ENCODE data around the gene PDZD4.

Gene PDZD4

DNA sequence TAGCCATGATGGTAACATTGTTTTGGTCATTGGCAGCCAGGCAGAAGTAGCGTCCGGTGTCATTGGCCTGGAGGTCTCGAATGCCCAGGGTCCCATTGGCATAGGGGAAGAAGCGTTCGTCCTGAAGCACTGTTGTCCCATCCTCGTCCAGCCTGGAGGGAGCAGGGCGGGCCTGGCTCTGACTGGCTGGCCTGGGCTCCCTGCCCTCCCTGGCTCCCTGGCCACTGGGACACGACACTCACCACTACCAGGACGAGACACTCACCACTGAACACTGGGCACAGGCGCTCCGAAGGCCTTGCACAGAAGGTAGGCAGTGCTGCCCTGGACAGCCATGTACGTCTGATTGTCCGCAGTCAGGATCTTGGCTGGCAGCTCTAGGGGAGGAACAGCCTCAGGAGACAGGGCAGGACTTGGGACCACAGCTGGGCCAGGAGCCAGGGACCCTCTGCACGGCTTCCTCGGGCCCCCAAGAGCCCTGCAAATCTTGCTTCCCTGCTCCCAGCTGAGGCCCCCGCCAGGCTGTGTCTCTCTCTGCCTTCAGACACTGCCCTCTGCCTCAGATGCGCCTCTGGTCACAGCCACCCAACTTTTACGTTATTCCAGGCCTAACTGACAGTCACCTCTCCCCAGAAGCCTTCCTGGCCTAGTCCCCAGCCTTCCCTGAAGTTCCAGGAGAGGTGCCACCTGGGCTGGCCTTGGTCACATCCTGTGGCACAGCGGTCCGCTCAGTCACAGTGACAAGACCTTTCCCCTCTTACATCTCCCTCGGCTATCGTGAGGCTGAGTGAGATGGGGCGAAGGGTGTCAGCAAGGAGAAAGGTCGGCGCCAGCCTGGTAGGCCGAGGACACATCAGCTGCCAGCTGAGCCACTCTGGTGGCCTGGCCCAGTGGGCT is 38.5 kb upstream of the PDZD4 start:
- no peak for DNase-seq (ENCODE audit: low read depth)

DNA sequence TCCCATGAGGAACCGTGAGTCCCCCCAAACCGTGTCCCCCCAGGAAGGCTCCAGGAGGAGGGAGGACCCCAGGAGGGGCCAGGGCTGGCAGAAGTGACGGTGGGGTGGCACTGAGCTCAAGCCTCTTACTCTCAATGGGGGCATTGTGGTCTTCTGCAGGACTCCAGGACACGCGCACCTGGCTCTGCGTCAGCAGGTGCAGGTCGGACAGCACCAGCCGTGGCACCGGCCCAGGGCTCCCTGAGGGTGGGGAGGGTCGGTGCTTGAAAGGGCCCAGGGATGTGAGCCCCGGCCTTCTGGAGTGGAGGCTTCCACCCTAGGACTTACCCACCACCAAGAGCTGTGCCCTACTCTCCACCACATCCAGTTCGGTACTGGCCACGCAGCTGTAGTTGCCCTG is 37.3 kb upstream of the PDZD4 start:
- no peak for DNase-seq (ENCODE audit: low read depth)

DNA sequence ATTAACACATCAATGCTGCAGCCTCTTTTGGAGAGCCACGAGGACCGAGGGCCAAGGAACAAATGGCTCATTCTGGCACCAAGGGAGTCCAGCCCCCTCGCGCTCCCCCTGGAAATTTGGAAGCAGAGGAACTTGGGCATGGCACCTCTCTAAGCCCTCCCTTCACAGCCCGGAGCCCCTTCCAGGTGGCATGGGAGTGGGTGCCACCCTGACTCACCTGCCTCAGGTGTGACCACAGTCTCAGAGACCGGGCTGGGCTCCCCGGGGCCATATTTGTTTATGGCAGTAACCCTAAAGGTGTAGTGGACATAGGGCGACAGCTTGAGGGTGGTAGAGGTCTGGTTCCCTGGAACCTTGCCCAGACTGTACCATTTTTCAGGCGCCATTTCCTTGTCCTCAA is 36.8 kb upstream of the PDZD4 start:
- no peak for DNase-seq (ENCODE audit: low read depth)

DNA sequence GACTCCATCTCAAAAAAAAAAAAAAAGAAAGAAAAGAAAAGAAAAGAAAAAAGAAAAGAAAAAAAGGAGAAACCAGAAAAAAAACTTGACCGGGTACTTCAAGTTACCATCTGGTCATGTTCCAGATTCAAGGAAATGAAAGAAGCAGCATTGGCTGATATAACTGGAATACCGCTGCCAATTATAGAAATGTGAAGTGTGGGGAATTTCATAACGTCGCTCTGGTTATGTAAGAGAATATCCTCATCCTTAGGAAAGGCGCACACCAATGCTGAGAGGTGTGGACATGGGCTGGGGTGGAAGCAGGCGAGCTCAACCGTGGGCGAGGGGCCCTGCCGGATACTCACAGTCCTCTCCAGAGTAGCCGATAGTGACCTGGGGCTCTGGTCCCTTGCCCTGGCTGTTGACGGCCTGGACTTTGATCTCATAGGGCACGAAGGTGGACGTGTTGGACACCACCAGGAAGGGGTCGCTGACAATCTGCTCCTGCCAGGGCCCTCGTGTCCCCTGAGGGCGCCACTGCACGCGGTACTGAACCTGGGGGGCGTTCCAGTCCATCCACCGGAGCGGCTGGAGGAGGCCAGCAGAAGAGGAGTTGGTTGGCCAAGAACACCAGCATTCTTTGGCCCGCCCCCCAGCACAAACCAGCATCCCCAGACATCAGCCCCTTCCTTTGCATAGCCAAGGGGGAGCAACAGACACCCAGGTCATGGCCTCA is 36.1 kb upstream of the PDZD4 start:
- no peak for DNase-seq (ENCODE audit: low read depth)

DNA sequence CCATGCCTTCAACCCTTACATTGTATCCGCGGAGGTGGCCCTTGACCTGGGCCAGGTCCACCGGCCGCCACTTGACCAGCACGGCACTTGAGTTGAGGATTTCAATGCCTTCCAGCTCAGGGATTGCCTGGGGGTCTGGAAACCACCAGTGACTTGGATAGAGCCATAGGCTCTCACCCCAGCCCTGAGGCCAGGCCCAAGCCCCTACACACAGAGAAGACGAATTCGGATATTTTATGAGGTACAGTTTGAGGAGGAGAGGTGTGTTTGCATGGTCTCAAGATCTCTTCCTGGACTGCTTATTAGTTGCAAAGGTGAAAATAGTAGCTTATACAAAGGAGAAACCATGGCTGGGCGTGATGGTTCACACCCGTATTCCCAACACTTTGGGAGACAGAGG is 35.3 kb upstream of the PDZD4 start:
- no peak for DNase-seq (ENCODE audit: low read depth)

DNA sequence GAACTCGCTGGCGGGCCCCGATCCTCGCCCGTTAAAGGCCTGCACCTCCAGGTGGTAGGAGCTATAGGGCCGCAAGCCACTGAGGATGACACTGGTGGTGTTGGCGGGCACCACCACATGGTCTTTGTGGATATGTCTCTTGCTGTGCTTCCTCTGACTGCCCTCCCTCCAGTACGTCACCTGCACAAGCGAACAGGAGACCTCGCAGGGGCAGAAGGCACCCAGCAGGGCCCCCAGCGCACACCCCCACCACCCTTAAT is 34.9 kb upstream of the PDZD4 start:
- DNase-seq (ENCODE audit: low read depth) = no peak

DNA sequence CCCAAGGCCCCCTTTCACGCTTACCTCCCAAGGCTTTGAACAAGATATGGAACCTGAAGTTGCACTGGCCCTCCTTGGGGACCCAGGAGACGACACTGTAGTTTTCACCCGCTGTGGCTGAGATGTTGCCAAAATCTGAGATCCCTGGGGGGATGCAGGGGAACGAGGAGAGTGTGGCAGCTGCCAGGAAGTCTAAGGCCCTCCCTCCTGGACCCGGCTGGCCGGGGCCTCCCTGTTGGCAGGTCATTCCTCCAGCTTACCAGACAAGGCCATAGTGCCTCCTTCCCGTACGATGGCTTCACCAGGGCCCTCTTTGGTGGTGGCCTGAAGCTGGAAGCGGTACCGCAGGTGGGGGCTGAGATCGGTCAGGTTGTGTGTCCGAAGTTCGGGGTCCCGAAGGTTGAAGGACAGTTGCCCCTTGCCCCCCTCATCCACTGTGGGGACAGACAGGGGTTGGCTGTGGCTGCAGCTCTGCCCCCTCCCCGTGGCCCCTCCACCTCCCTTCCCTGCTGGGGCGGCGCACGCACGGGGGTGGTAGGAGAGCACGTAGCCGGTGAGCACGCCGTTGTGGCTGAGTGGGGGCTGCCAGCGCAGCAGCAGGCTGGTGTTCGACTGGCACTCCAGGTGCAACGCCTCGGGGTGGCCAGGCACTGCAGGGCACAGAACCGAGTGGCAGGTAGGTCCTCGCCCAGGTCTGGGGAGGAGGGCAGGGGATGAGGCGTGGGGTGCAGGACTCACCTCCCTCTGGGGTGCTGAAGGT is 34.4 kb upstream of the PDZD4 start:
- DNase-seq (ENCODE audit: low read depth) = no peak

DNA sequence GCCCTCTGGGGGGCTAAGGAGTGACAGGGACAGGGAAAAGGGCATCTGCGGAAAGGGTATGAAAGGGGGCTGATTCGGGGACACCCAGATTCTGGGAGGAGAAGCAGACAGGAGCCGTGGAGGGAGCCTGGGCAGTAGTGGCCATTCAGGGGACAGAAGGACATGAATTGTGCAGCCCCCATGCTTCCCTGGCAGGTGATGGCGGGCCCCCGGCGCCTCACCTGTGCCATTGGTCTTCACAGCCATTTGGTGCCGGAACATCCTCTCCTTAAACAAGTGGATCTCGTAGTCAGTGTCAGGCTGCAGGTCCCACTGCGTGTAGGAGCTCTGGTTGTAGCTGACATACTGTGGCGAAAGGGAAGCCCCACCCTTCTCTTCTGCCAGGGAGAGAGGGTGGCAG is 33.8 kb upstream of the PDZD4 start:
- no peak for DNase-seq (ENCODE audit: low read depth)

DNA sequence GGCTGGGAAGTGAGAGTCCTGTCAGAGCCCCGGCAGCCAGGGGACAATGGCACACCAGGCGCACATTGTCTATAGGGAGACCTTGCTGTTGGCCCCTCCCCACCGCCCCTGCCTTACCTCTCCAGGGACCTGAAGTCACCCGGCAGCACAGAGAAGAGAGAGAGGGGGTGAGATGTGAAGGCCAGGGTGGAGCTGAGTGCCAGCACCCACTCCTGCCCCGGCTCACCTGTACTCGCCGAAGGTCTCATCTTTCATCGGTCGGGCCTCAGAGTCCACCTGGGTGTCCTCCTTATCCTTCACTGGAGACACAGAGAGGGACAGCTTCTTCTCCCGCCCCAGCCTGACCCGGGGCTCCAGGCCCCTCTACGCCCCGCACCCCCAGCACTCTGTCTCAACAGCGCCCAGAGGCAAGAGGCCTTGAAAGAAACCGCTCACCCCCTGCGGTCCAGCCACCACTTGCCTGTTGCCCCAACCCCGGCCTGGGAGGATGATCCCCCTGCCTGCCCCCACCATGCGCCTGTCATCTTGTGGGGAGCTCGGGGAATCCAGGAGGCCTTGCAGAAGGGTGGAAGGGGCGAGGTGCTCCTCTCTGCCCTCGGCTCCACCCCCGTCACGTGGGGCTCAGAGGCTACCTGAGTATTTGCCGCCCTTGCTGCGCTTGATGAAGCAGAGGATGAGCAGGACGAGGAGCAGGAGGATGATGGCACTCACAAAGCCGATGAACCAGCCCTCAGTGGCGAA is 33.1 kb upstream of the PDZD4 start:
- no peak for DNase-seq (ENCODE audit: low read depth)

DNA sequence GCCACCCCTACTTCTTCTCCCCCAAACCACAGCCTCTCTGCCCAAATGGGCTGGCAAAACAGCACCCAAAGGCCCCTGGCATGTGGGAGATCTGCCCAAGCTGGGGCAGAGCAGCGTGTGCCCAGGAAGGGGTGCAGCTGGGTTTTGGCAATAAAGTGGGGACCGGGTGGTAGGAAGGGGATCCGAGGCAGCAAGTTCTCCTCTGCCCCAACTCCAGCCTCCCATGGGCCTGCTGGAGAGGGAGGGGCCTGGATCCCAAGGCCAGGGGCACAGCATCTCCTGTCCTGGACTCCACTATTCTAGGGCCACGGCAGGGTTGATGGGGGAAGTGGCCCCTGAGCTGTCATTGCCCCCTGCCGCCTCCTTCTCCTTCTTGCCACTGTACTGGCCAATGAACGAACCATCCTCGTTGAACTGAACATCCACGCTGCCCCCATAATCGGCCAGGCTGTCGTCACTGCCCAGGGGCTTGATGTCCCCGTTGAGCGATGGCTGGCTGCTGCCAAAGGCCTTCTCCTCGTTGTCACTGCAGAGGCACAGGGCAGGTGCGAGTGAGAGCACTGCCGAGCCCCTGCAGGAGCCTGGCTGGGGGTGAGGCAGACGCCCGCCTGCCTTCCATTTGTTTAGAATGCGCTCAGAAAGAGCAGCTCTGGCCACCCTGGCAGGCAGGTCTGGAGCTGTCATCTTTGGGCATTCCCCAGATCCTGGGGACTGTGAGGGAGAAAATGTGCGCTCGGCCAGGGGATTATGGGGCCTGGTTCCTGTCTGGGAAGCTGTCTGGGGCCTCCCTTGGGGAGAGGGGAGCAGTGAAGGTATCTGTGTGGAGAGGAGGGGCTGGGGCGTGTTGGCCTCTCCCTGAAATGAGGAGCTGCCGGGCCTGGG is 32.3 kb upstream of the PDZD4 start:
- DNase-seq (ENCODE audit: low read depth) = no peak

DNA sequence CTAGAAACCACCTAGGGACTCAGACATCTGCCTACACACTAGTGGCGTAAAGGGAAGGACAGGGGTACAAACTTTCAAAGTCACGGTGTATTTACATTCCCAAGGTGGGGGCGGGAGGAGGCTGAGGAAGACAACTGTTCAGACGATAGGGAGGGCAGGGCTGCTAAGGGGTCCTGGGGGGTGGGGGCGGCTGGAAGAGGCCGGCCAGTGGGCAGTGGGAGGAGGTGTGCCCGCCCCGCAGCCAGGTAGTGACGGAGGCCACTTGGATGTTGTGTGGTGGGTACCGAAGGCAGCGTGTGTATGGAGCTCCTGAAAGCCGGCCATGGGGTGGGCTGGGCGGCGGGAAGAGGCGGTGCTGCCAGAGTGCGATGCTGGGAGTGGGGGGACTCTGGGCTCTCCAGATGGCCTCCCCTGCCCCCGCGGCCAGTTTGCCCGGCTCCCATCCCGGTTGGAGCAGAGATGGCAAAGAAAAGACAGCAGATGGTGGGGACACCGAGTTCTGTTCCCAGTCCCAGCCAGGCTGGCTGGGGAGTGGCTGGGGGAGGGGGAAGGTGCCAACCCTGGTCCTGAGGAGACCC is 31.5 kb upstream of the PDZD4 start:
- DNase-seq (ENCODE audit: low read depth) = no peak

DNA sequence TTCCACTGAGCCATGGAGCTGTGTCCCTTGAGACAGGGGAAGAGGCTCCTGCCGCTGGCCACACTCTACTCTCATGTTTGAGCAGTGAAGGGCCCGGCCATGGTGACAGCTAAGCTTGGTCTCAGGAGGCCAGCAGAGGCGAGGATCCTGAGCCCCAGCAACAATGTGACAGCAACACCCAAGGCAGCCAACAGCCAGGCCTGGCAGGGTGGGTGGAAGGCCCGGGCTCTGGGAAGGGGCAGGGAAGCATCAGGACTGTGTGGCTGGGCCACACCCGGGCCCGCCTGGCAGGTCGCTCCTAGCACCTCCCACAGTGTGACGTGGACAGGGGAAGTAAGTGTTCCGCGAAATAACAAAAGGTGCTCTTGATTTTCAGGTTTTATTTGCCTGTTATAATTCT is 30.8 kb upstream of the PDZD4 start:
- DNase-seq (ENCODE audit: low read depth) = no peak

DNA sequence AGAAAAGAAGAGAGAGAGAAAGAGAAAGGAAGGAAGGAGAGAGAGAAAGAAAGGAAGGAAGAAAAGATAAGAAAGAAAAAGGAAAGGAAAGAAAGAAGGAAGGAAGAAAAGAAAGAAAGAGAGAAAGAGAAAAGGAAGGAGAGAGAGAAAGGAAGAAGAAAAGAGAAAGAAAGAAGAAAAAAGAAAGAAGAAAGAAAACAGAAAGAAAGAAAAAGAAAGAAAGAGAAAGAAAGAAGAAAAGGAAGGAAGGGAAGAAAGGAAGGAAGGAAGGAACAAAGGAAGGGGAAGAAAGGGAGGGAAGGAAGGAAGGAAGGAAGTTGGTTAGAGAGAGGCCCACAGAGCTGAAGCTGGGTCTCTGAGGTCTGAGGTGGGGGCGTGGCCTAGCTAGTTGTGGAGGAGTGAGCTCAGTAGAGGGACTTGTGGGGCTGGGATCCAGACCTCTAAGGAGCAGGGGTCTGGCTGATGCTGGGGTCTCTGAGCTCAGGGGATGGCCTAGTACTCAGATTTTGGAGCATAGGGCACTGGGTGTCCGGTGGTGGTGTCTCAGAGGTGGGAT is 27.1 kb upstream of the PDZD4 start:
- DNase-seq (ENCODE audit: low read depth) = no peak

DNA sequence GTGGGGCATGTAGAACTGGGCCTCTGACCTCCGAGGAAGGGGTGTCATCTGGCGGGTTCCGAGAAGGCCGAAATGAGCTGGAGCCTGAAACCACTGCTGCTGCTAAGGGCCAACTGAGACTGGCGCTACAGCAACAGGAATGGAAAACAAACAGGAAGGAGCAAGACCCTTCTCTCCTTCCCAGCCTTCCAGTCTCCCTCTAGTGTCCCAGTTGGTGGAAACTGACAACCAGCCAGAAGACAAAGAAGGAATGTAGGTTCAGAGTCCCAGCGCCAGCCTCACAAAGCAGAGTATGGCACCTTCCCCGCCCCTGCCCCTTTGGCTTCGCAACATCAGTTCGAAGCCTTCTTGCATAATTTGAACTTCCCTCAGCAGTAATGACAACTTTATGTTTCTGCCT is 24.4 kb upstream of the PDZD4 start:
- DNase-seq (ENCODE audit: low read depth) = no peak

DNA sequence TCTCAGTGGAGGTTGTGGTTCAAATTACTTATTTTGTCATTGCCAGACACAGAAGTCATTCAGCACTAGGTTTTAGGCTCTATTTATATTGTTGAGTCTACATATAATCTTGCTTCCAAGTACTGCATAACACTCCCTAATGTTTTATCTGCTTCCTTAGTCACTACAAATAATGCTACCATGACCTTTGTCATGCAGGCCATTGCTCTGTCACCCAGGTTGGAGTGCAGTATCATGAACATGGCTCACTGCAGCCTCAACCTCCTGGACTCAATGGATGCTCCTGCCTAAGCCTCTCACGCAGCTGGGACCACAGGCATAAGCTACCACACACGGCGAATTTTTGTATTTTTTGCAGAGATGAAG is 23.5 kb upstream of the PDZD4 start:
- DNase-seq (ENCODE audit: low read depth) = no peak

DNA sequence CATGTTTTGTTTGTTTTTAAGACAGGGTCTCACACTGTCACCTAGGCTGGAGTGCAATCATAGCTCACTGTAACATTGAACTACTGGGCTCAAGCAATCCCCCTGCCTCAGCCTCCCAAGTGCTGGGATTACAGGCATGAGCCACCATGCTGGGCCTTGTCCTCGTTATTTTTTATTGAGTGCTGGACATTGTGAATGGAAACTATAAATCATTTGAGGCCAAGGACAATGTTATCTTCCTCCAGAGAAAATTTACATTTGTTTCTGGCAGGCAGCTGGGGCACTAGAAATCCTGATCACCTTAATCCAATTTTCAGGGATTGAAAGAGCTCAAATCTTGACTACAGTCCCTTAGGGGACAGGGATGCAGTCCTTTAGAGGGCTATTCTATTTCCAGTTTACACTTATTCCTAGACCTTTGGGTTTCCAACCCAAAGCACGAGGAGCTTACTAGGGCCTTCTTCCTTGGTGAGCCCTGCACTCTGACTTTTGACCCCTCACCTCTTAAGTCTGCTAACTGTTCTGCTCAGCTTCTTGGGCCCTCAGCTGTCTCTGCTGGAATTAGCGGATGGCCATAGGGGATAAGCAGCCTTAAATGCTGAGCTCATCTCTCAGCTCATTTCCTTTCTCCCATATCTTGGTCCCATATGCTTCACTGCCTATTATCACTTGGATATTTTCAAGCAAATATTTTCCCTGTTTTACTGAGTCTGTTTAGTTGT is 23.0 kb upstream of the PDZD4 start:
- DNase-seq (ENCODE audit: low read depth) = no peak

DNA sequence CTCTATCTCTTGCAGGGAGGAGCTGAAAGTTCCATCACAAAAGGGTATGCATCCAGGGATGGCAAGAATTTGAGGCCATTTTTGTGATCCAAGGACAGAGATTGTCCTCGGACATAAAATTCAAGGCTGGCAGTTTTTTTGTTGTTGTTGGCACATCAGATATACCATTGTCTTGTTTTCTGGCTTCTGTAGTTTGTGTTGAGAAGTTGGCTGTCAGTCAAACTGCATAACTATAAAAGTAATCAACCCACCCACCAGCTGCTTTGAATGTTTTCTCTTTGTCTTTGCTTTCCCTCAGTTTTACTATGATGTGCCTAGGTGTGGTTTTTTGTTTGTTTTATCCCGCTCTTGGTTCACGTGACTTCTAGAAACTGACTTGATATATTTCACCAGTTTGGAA is 21.6 kb upstream of the PDZD4 start:
- no peak for DNase-seq (ENCODE audit: low read depth)

DNA sequence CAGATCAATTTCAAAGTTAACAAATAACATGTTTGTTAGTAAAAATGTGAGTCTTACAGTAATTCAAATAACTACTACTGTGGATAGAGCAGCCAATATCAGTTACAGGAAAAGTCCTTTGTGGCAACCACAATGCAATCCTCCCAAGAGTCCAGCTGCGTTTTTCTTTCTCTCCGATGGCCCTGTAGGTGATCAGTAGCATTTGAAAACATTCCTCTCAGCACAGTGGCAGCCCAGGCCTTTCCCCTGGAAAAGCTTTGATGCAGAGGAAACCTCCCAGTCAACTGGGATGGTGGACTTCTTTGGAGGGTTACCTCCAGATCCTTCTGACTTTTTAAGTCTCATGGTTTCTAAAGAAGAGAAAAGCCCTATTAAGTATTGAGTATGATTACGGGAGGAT is 18.0 kb upstream of the PDZD4 start:
- DNase-seq (ENCODE audit: low read depth) = no peak

DNA sequence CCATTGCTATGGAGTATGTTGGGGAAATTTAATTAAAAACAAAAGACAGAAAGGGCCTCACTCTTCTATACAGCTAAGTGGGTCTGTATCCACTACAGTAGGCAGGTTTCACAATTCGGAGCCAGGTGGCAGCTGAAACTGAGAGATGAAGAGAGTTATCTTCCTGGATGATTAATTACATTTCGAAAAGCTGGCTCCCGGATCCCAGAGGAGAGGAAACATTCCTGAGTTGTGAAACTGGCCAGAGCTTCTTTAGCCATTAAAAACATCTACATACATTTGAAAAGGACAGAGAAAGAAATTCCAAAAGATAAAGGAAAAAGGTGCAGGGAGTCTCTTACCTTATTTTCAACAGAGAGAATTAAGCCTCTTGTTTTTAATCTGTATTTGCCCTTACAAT is 15.5 kb upstream of the PDZD4 start:
- no peak for DNase-seq (ENCODE audit: low read depth)

DNA sequence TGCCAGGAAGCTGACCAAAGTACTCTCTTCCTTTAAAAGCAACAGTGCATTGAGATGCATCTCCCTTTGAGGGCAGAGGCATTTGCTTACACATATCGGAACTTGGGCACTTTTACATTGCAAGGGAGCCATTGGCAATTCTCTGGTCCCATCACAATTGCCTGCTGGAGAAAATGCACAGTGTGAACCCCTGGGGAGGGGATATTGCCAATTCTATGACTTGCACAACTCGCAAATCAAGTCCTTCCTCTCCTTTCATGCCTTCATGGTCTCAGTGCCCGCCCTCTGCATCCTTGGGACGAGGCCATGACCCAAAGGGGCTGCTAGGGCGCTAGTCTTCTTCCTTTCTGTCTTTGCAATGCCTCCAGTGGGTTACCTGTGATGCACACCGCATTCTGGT is 14.9 kb upstream of the PDZD4 start:
- DNase-seq (ENCODE audit: low read depth) = no peak

All from non-pigmented ciliary epithelial cell (primary cell).